GM12878 (cell line): Measurements from ENCODE around the gene ZCWPW2. TPM values are rescaled to one million over a fixed set of nuclear protein-coding genes. Genes with fewer than 3 reads are reported as not detected.

ENCODE experiments used
- ATAC-seq: fragments of 200-7000 bp; cut with Tn5 transposase; 3 replicates; pipeline ENCODE4 v1.9.1; 2020; ENCODE audit warnings: mild to moderate bottlenecking, moderate library complexity
- BruUV-seq: library from RNA; stranded (reverse); fragments of 400-500 nt; replicated peaks from 2 replicates; lab custom pipeline; 2021; lab: Mats Ljungman, UMichigan
- CTCF ChIA-PET: fragments of 300-600 bp; sonication (Branson Sonifier 250); formaldehyde crosslinking; extraction: SDS; loops from one replicate; lab custom pipeline; 2021; ENCODE audit warnings: inconsistent platforms; lab: Yijun Ruan, JAX
- POLR2A ChIA-PET: fragments of 350-600 bp; formaldehyde crosslinking; extraction: SDS; loops from one replicate; lab custom pipeline; 2021; ENCODE audit warnings: inconsistent platforms; lab: Charles Lee
- RAD21 ChIA-PET: fragments of 300-600 bp; sonication (Branson Sonifier 250); formaldehyde crosslinking; loops from one replicate; lab custom pipeline; 2023; ENCODE audit warnings: antibody characterized with exemption; ENCODE audit not compliant: unreplicated experiment; lab: Charles Lee
- SMC1A ChIA-PET: fragments of 300-600 bp; sonication (Branson Sonifier 250); formaldehyde crosslinking; loops from one replicate; lab custom pipeline; 2023; ENCODE audit not compliant: unreplicated experiment, uncharacterized antibody; lab: Charles Lee
- DNase-seq: peaks from one replicate; pipeline ENCODE4 v3.0.0-alpha.2; 2011; ENCODE audit warnings: low read depth, low spot score
- FAIRE-seq: peaks from 3 replicates; lab custom pipeline; 2011; peaks lifted over from hg19 to GRCh38; lab: Jason Lieb, UNC
- H2AFZ ChIP-seq: 2 replicates; pipeline ENCODE4 v1.6.0; 2011; ENCODE audit warnings: low read depth, low read length, control low read depth; ENCODE audit not compliant: control insufficient read depth
- H3K27ac ChIP-seq: 2 replicates; pipeline ENCODE4 v1.5.1; 2011; ENCODE audit warnings: control low read depth; ENCODE audit not compliant: control insufficient read depth, insufficient read depth
- H3K27me3 ChIP-seq, 2 experiments: replicated peaks in 1 of 2; 2 replicates each; pipeline versions ENCODE4 v1.6.0 to v1.6.1; 2011; ENCODE audit warnings: low read length in 1 of 2; ENCODE audit not compliant: control insufficient read depth in 2 of 2, insufficient read depth in 2 of 2
- H3K36me3 ChIP-seq, 2 experiments: 2 replicates each; pipeline ENCODE4 v1.5.1; 2011; ENCODE audit warnings: low read length in 1 of 2; ENCODE audit not compliant: control insufficient read depth in 2 of 2, insufficient read depth in 2 of 2
- H3K4me1 ChIP-seq: 2 replicates; pipeline ENCODE4 v1.6.1; 2011; ENCODE audit warnings: mild to moderate bottlenecking, low read length, moderate library complexity, mixed read lengths; ENCODE audit not compliant: control insufficient read depth, insufficient read depth
- H3K4me2 ChIP-seq: 2 replicates; pipeline ENCODE4 v1.6.0; 2011; ENCODE audit warnings: control low read depth; ENCODE audit not compliant: control insufficient read depth, insufficient read depth
- H3K4me3 ChIP-seq: fragments of 200-600 bp; sonication (generic); 2 replicates; pipeline ENCODE4 v1.5.1; 2016
- H3K79me2 ChIP-seq: 2 replicates; pipeline ENCODE4 v1.6.0; 2011; ENCODE audit warnings: low read length; ENCODE audit not compliant: control insufficient read depth, insufficient read depth
- H3K9ac ChIP-seq: 2 replicates; pipeline ENCODE4 v1.8.0; 2011; ENCODE audit warnings: low read length, control low read depth, mixed read lengths; ENCODE audit not compliant: control insufficient read depth, insufficient read depth
- H3K9me3 ChIP-seq: replicated peaks from 3 replicates; pipeline ENCODE4 v1.5.1; 2011; ENCODE audit warnings: mild to moderate bottlenecking, low read length; ENCODE audit not compliant: control insufficient read depth, insufficient read depth
- H4K20me1 ChIP-seq: 2 replicates; pipeline ENCODE4 v1.6.0; 2011; ENCODE audit not compliant: control insufficient read depth, insufficient read depth
- FOXM1 ChIP-seq: IDR thresholded peaks from 2 replicates; pipeline ENCODE4 v1.6.1; 2012; ENCODE audit warnings: low read depth, mild to moderate bottlenecking, inconsistent platforms, low read length, moderate library complexity
- MEF2B ChIP-seq: fragments of 450-650 bp; IDR thresholded peaks from 2 replicates; pipeline ENCODE4 v1.6.1; 2018; ENCODE audit warnings: mild to moderate bottlenecking, moderate library complexity; ENCODE audit not compliant: partially characterized antibody, poor library complexity, severe bottlenecking
- MTA2 ChIP-seq: fragments of 450-650 bp; IDR thresholded peaks from 2 replicates; pipeline ENCODE4 v1.6.1; 2016; ENCODE audit warnings: low read depth, mild to moderate bottlenecking, moderate library complexity
- RAD21 ChIP-seq: IDR thresholded peaks from 2 replicates; pipeline ENCODE4 v1.6.1; 2011; ENCODE audit warnings: mild to moderate bottlenecking, low read depth, low read length, moderate library complexity; ENCODE audit not compliant: insufficient read depth
- YBX1 ChIP-seq: fragments of 450-650 bp; IDR thresholded peaks from 2 replicates; pipeline ENCODE4 v1.6.1; 2016; ENCODE audit warnings: antibody characterized with exemption
- ZNF24 ChIP-seq: fragments of 450-650 bp; IDR thresholded peaks from 2 replicates; pipeline ENCODE4 v1.6.1; 2017; ENCODE audit warnings: antibody characterized with exemption, mild to moderate bottlenecking
- WGBS: methylation state at CpG from one replicate; pipeline ENCODE4 v1.1.6; 2016; ENCODE audit warnings: low lambda C conversion rate; ENCODE audit not compliant: insufficient replicate concordance, insufficient coverage; ENCODE audit errors: missing lambda C conversion rate; 5-methylcytosine and 5-hydroxymethylcytosine counted together
- in situ Hi-C: fragments of 300-500 bp; cut with MboI; formaldehyde crosslinking; loops from 9 replicates; pipeline ENCODE4 v1.14.3; 2018; ENCODE audit warnings: mixed read lengths
- intact Hi-C: fragments of 100-400 bp; cut with micrococcal nuclease; formaldehyde crosslinking; loops from one replicate; pipeline ENCODE4 v1.14.2; 2022; ENCODE audit not compliant: unreplicated experiment
- polyA plus RNA-seq, 11 experiments: library from polyadenylated mRNA; depleted of rRNA in 4 of 11; unstranded in 6 of 11; stranded (reverse) in 5 of 11; fragments of >200 nt; fragmentation: Nextera tagmentation in 4 of 11; fragmentation: Illumina TruSeq in 1 of 11; extraction: Ambion mirVana in 4 of 11; extraction: Trizol in 1 of 11; gene quantifications; 1 replicate in 1 of 11; 2 replicates in 10 of 11; pipeline versions ENCODE4 v1.2.1 to v1.2.3, GENCODE V29; 2011 to 2016; ENCODE audit warnings: inconsistent platforms in 2 of 11, missing spikeins in 2 of 11, low read depth in 1 of 11
- total RNA-seq, 4 experiments: library from RNA; depleted of rRNA in 3 of 4; stranded (reverse); fragments of >200 nt in 3 of 4; fragmentation: Illumina TruSeq in 1 of 4; extraction: Trizol in 1 of 4; gene quantifications; 2 replicates each; pipeline versions ENCODE4 v1.2.1 to v1.2.3, GENCODE V29; 2013 to 2021
- TF ChIP-seq, protein P1 (sequence below): IDR thresholded peaks from 2 replicates; pipeline ENCODE4 v1.6.1; 2011; ENCODE audit warnings: mild to moderate bottlenecking, low read depth, low read length, moderate library complexity; ENCODE audit not compliant: insufficient replicate concordance

Gene ZCWPW2
- total and polyA plus RNA-seq, 10 of the 15 experiments (the other 5 are each of a cell fraction or from before 2014, with no cell fraction given) = 0.09 to 0.38 (median 0.22) TPM; not detected in 3

- BruUV-seq = no TSS peak
- WGBS = 90% methylated on average over 4 of the region's 4 CpGs
- SMC1A ChIA-PET = no interaction called here
Observed at GRCh38 chr3:28301688-28302087, 46.8 kb upstream of the ZCWPW2 start.

DNA sequence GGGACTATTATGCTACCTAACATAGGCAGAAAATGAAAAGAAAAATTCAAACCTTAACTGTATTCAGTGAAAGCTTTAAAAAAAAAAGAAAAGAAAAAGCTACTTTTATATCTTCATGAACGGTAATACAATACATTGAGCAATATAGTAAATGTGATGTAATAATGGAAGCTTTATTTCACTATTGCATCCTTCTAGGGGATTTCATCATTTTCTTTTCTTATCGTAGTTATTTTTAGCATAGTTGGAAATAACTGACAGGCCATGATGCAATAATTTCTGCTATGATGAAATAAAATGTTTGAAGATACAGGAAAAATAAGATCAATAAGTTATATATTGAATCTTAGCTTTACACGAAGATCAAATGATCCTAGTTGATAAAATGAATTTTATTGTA, 40.3 kb upstream of the ZCWPW2 start:
- H3K4me1 ChIP-seq = no peaks in the 10 kb centered on the region
- ChIA-PET POLR2A (interaction anchor here (1.3 kb wide), 1 partner anchor 14 kb away, joined by 3 read pairs; no protein-coding TSS in a partner anchor), RAD21 (interaction anchor here (0.5 to 1.0 kb wide), 3 partner anchors 10 to 54 kb away, joined by 3 to 4 read pairs (median 3); no protein-coding TSS in a partner anchor)
- no peak overlapping the region for H3K27ac ChIP-seq
- H3K9me3 ChIP-seq = no peaks in the 10 kb centered on the region
- in situ Hi-C loops = no loop called here
- H3K36me3 ChIP-seq = no peaks in the 10 kb centered on the region
- TF ChIP-seq MTA2 = no peak
- no peak for TF ChIP-seq ZNF24
- TF ChIP-seq FOXM1 = no peak
- TF ChIP-seq RAD21 = no peak
- TF ChIP-seq MEF2B = no peak
- TF ChIP-seq, all 136 proteins: peak for 0
- BruUV-seq = no TSS peak
- ChIA-PET CTCF (interaction anchor here (0.6 to 1.4 kb wide), 3 partner anchors 9 to 585 kb away, joined by 3 to 7 read pairs (median 5); no protein-coding TSS in a partner anchor), SMC1A (interaction anchor here (1.2 to 2.0 kb wide), 3 partner anchors 9 to 596 kb away, joined by 3 to 7 read pairs (median 6); no protein-coding TSS in a partner anchor)
- Histone ChIP-seq H2AFZ (no peak overlapping the region), H3K4me3 (no peak overlapping the region), H3K27me3 (no peaks in the 10 kb centered on the region), H3K9ac (no peak overlapping the region), H4K20me1 (no peaks in the 10 kb centered on the region), H3K79me2 (no peaks in the 10 kb centered on the region), H3K4me2 (no peak overlapping the region)
- no peak for FAIRE-seq
- 100% methylated on average over 3 of the region's 3 CpGs for WGBS
- intact Hi-C loops = no loop called here
- DNase-seq = no peak
- no peak for ATAC-seq

More at GRCh38 chr3:28301688-28302087, 46.8 kb upstream of the ZCWPW2 start:
- no peak for TF ChIP-seq YBX1
- TF ChIP-seq, protein P1, sequence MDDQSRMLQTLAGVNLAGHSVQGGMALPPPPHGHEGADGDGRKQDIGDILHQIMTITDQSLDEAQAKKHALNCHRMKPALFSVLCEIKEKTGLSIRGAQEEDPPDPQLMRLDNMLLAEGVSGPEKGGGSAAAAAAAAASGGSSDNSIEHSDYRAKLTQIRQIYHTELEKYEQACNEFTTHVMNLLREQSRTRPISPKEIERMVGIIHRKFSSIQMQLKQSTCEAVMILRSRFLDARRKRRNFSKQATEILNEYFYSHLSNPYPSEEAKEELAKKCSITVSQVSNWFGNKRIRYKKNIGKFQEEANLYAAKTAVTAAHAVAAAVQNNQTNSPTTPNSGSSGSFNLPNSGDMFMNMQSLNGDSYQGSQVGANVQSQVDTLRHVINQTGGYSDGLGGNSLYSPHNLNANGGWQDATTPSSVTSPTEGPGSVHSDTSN = no peak
- no peaks in the 10 kb centered on the region for H4K20me1 ChIP-seq
- no peaks in the 10 kb centered on the region for H3K79me2 ChIP-seq
- H3K9ac ChIP-seq = no peak overlapping the region
- in situ Hi-C loops = no loop called here
- RAD21 ChIA-PET = no interaction called here
- POLR2A ChIA-PET = no interaction called here
- no peaks in the 10 kb centered on the region for H3K27me3 ChIP-seq
- FAIRE-seq (no peak), DNase-seq (no peak), ATAC-seq (no peak)
- CTCF ChIA-PET = no interaction called here
- intact Hi-C loops = no loop called here
- no peaks in the 10 kb centered on the region for H3K9me3 ChIP-seq
- H3K4me3 ChIP-seq = no peak overlapping the region
- no peaks in the 10 kb centered on the region for H3K4me1 ChIP-seq
- no peak overlapping the region for H3K4me2 ChIP-seq
- no peak overlapping the region for H2AFZ ChIP-seq
- H3K36me3 ChIP-seq = no peaks in the 10 kb centered on the region; a peak in 1 of 4 replicates
- no peak overlapping the region for H3K27ac ChIP-seq
